SU-DHL-6 (cell line): Measurements from ENCODE around the gene TEAD3.

ENCODE experiments used
- EZH2phosphoT487 ChIP-seq: fragments of 200-600 bp; sonication (generic), shearing (Covaris generic); conservative IDR thresholded peaks from 2 replicates; pipeline ENCODE4 v1.6.1; 2018; ENCODE audit warnings: mild to moderate bottlenecking, antibody characterized with exemption, low read length, moderate library complexity, mixed read lengths
- TF ChIP-seq, protein P1 (sequence below): fragments of 200-600 bp; sonication (generic); IDR thresholded peaks from one replicate; pipeline ENCODE4 v1.5.1; 2017; ENCODE audit warnings: antibody characterized with exemption, mild to moderate bottlenecking, low read length, moderate library complexity; ENCODE audit not compliant: insufficient read depth, poor library complexity, severe bottlenecking

DNA sequence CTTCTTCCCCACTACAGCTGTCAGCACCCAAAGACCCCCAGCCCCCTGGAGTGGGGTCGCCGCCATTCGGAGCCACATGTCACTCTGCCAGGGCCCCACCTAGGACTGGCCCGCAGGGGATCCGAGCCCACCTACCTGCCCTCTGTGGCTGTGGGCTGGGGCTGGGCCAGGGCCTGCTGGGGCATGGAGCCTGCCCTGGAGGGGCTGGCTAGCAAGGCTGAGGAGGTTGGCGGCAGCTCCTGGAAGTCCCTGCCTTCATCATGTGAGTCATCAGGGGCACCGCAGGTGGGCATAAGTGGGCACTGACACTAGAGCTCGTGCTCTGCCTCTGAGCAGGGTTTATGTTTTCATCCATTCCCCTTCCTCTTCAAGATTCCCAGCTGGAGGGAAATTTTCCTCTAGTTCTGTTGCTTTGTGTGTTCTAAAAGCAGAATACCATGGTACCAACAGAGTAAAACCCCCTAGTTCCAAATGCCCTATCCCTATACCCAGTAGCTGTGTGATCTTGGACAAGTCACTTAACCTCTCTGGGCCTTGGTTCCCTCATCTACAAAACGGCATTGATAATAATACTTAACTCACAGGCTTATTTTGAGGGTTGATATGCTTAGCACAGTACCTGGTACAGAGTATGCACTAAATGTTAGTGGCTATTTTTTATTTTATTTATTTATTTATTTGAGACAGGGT lies 53.4 kb downstream of the TEAD3 start:
- TF ChIP-seq, protein P1, sequence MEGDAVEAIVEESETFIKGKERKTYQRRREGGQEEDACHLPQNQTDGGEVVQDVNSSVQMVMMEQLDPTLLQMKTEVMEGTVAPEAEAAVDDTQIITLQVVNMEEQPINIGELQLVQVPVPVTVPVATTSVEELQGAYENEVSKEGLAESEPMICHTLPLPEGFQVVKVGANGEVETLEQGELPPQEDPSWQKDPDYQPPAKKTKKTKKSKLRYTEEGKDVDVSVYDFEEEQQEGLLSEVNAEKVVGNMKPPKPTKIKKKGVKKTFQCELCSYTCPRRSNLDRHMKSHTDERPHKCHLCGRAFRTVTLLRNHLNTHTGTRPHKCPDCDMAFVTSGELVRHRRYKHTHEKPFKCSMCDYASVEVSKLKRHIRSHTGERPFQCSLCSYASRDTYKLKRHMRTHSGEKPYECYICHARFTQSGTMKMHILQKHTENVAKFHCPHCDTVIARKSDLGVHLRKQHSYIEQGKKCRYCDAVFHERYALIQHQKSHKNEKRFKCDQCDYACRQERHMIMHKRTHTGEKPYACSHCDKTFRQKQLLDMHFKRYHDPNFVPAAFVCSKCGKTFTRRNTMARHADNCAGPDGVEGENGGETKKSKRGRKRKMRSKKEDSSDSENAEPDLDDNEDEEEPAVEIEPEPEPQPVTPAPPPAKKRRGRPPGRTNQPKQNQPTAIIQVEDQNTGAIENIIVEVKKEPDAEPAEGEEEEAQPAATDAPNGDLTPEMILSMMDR, result no peak
- no peak for TF ChIP-seq EZH2phosphoT487
